K562 (cell line): Measurements from ENCODE around the gene RSRP1. TPM values are rescaled to one million over a fixed set of nuclear protein-coding genes. Genes with fewer than 3 reads are reported as not detected.

Experiments
- BRD9 ChIP-seq: fragments of 450-650 bp; IDR thresholded peaks from 2 replicates; pipeline ENCODE4 v1.6.1; 2018; ENCODE audit warnings: low read depth; ENCODE audit not compliant: partially characterized antibody
- DACH1 ChIP-seq: fragments of 450-650 bp; IDR thresholded peaks from 2 replicates; pipeline ENCODE4 v1.6.1; 2018; ENCODE audit not compliant: partially characterized antibody
- GATAD2B ChIP-seq: fragments of 450-650 bp; IDR thresholded peaks from 2 replicates; pipeline ENCODE4 v1.6.1; 2017; ENCODE audit warnings: mild to moderate bottlenecking, borderline replicate concordance
- HDAC3 ChIP-seq: fragments of 450-650 bp; IDR thresholded peaks from 2 replicates; pipeline ENCODE4 v1.6.1; 2018; ENCODE audit warnings: borderline replicate concordance, mild to moderate bottlenecking, moderate library complexity; ENCODE audit not compliant: partially characterized antibody
- HLTF ChIP-seq: fragments of 450-650 bp; IDR thresholded peaks from 2 replicates; pipeline ENCODE4 v1.6.1; 2016
- ILK ChIP-seq: fragments of 450-650 bp; IDR thresholded peaks from 2 replicates; pipeline ENCODE4 v1.6.1; 2016; ENCODE audit warnings: missing genetic modification characterization, low read depth, mild to moderate bottlenecking, missing compliant biosample characterization, moderate library complexity, borderline replicate concordance
- NBN ChIP-seq: fragments of 450-650 bp; IDR thresholded peaks from 2 replicates; pipeline ENCODE4 v1.6.1; 2016; ENCODE audit warnings: low read depth, mild to moderate bottlenecking
- NR2C1 ChIP-seq, 2 experiments: fragments of 450-650 bp; IDR thresholded peaks; 2 replicates each; pipeline ENCODE4 v1.6.1; 2017; ENCODE audit warnings: mild to moderate bottlenecking in 2 of 2, antibody characterized with exemption in 1 of 2, inconsistent platforms in 1 of 2, missing compliant biosample characterization in 1 of 2, missing genetic modification characterization in 1 of 2
- PPARD ChIP-seq: fragments of 250-450 bp; sonication (Bioruptor Pico); IDR thresholded peaks from 2 replicates; pipeline ENCODE4 v1.8.0; 2022; ENCODE audit warnings: inconsistent platforms, mild to moderate bottlenecking, moderate library complexity
- SIN3A ChIP-seq, 2 experiments: fragments of 150-350 bp in 1 of 2; IDR thresholded peaks; 2 replicates each; pipeline ENCODE4 v1.6.1; 2011 to 2016; ENCODE audit warnings: borderline replicate concordance in 2 of 2, low read depth in 2 of 2, low read length in 2 of 2, mild to moderate bottlenecking in 2 of 2, moderate library complexity in 2 of 2; ENCODE audit not compliant: control insufficient read depth in 1 of 2
- SP2 ChIP-seq: IDR thresholded peaks from 2 replicates; pipeline ENCODE4 v1.6.1; 2011; ENCODE audit warnings: mild to moderate bottlenecking, low read depth, low read length, moderate library complexity; ENCODE audit not compliant: poor library complexity, severe bottlenecking; ENCODE audit errors: extremely low read depth
- SUPT5H ChIP-seq: fragments of 450-650 bp; IDR thresholded peaks from 2 replicates; pipeline ENCODE4 v1.6.1; 2016
- ZNF717 ChIP-seq: fragments of 250-450 bp; sonication (Bioruptor Pico); IDR thresholded peaks from 2 replicates; pipeline ENCODE4 v1.5.0; 2021
- polyA plus RNA-seq, 8 experiments: library from polyadenylated mRNA; depleted of rRNA in 4 of 8; stranded (reverse) in 5 of 8; unstranded in 3 of 8; fragments of >200 nt; fragmentation: Nextera tagmentation in 2 of 8; fragmentation: Illumina TruSeq in 1 of 8; extraction: Ambion mirVana in 2 of 8; extraction: Trizol in 1 of 8; gene quantifications; 2 replicates each; pipeline versions ENCODE4 v1.2.1 to v1.2.3, GENCODE V29; 2011 to 2014; ENCODE audit warnings: inconsistent platforms in 1 of 8, missing spikeins in 1 of 8
- total RNA-seq, 7 experiments: library from RNA; depleted of rRNA in 6 of 7; stranded (reverse); fragments of >200 nt in 6 of 7; fragmentation: Illumina TruSeq in 2 of 7; extraction: Trizol in 2 of 7; gene quantifications; 2 replicates each; pipeline versions ENCODE4 v1.2.1 to v1.2.3, GENCODE V29; 2011 to 2021; ENCODE audit warnings: low replicate concordance in 1 of 7
- TF ChIP-seq, protein P1 (sequence below): fragments of 250-450 bp; sonication (Bioruptor Pico); IDR thresholded peaks from 2 replicates; pipeline ENCODE4 v1.8.0; 2022; ENCODE audit warnings: moderate library complexity, mild to moderate bottlenecking, inconsistent platforms
- TF ChIP-seq, protein P2 (sequence below): fragments of 450-650 bp; conservative IDR thresholded peaks from 2 replicates; pipeline ENCODE4 v1.6.1; 2016; ENCODE audit warnings: missing genetic modification characterization, low read depth, mild to moderate bottlenecking, control low read depth, missing compliant biosample characterization
- TF ChIP-seq, protein P3 (sequence below): fragments of 450-650 bp; IDR thresholded peaks from 2 replicates; pipeline ENCODE4 v1.6.1; 2016; ENCODE audit warnings: low read depth
- TF ChIP-seq, protein P4 (sequence below): sonication (generic); formaldehyde crosslinking; IDR thresholded peaks from 2 replicates; pipeline ENCODE4 v1.9.0; 2022; ENCODE audit warnings: mild to moderate bottlenecking, missing genetic modification reagents

The RSRP1 gene
- total and polyA plus RNA-seq, 9 of the 15 experiments (the other 6 are each of a cell fraction or from before 2014, with no cell fraction given) = 27.2 to 283 (median 146) TPM

DNA sequence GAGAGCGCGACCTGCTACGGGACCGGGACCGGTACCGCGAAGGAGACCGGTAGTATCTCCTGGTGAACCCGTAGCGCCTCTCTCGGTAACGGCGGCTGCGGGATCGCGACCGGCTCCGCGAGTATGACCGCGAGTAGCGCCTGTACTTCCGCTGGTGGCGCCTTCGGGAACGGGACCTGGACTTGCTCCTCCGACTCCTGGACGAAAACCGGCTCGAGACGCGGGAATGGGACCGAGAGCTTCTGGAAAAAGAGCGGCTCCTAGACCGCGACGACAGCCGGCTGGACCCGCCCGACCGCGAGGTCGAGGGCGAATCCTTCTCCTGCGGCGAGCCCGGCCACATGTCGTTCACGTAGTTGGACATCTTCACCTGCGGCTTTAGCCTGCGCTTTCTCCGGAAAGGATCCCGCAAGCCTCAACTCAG lies 642 bp downstream of the RSRP1 start (continued):
- no peak for TF ChIP-seq NBN
- TF ChIP-seq, protein P1, sequence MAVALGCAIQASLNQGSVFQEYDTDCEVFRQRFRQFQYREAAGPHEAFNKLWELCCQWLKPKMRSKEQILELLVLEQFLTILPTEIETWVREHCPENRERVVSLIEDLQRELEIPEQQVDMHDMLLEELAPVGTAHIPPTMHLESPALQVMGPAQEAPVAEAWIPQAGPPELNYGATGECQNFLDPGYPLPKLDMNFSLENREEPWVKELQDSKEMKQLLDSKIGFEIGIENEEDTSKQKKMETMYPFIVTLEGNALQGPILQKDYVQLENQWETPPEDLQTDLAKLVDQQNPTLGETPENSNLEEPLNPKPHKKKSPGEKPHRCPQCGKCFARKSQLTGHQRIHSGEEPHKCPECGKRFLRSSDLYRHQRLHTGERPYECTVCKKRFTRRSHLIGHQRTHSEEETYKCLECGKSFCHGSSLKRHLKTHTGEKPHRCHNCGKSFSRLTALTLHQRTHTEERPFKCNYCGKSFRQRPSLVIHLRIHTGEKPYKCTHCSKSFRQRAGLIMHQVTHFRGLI = no peak
- TF ChIP-seq, protein P2, sequence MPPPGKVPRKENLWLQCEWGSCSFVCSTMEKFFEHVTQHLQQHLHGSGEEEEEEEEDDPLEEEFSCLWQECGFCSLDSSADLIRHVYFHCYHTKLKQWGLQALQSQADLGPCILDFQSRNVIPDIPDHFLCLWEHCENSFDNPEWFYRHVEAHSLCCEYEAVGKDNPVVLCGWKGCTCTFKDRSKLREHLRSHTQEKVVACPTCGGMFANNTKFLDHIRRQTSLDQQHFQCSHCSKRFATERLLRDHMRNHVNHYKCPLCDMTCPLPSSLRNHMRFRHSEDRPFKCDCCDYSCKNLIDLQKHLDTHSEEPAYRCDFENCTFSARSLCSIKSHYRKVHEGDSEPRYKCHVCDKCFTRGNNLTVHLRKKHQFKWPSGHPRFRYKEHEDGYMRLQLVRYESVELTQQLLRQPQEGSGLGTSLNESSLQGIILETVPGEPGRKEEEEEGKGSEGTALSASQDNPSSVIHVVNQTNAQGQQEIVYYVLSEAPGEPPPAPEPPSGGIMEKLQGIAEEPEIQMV (tag) = no peak
- TF ChIP-seq DACH1 = no peak
- no peak for TF ChIP-seq SIN3A (IDR thresholded peaks at IDR 0.05; ENCODE audit: borderline replicate concordance in 2 of 2, control insufficient read depth in 1 of 2, low read depth in 2 of 2, low read length in 2 of 2)
- no peak for TF ChIP-seq BRD9
- no peak for TF ChIP-seq PPARD (CRISPR knock-in tag)
- TF ChIP-seq HDAC3 = no peak
- TF ChIP-seq SP2 = no peak
- TF ChIP-seq SUPT5H = no peak
- TF ChIP-seq, protein P3, sequence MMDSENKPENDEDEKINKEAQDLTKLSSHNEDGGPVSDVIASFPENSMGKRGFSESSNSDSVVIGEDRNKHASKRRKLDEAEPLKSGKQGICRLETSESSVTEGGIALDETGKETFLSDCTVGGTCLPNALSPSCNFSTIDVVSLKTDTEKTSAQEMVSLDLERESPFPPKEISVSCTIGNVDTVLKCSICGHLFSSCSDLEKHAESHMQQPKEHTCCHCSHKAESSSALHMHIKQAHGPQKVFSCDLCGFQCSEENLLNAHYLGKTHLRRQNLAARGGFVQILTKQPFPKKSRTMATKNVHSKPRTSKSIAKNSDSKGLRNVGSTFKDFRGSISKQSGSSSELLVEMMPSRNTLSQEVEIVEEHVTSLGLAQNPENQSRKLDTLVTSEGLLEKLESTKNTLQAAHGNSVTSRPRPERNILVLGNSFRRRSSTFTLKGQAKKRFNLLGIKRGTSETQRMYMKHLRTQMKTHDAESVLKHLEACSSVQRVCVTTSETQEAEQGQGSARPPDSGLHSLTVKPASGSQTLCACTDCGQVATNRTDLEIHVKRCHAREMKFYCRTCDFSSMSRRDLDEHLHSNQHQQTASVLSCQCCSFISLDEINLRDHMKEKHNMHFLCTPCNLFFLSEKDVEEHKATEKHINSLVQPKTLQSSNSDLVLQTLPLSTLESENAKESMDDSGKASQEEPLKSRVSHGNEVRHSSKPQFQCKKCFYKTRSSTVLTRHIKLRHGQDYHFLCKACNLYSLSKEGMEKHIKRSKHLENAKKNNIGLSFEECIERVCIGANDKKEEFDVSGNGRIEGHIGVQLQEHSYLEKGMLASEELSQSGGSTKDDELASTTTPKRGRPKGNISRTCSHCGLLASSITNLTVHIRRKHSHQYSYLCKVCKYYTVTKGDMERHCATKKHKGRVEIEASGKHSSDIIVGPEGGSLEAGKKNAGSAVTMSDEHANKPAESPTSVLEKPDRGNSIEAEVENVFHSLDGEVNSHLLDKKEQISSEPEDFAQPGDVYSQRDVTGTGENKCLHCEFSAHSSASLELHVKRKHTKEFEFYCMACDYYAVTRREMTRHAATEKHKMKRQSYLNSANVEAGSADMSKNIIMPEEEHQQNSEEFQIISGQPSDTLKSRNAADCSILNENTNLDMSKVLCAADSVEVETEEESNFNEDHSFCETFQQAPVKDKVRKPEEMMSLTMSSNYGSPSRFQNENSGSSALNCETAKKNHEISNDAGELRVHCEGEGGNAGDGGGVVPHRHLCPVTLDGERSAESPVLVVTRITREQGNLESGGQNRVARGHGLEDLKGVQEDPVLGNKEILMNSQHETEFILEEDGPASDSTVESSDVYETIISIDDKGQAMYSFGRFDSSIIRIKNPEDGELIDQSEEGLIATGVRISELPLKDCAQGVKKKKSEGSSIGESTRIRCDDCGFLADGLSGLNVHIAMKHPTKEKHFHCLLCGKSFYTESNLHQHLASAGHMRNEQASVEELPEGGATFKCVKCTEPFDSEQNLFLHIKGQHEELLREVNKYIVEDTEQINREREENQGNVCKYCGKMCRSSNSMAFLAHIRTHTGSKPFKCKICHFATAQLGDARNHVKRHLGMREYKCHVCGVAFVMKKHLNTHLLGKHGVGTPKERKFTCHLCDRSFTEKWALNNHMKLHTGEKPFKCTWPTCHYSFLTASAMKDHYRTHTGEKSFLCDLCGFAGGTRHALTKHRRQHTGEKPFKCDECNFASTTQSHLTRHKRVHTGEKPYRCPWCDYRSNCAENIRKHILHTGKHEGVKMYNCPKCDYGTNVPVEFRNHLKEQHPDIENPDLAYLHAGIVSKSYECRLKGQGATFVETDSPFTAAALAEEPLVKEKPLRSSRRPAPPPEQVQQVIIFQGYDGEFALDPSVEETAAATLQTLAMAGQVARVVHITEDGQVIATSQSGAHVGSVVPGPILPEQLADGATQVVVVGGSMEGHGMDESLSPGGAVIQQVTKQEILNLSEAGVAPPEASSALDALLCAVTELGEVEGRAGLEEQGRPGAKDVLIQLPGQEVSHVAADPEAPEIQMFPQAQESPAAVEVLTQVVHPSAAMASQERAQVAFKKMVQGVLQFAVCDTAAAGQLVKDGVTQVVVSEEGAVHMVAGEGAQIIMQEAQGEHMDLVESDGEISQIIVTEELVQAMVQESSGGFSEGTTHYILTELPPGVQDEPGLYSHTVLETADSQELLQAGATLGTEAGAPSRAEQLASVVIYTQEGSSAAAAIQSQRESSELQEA = no peak
- TF ChIP-seq, protein P4, sequence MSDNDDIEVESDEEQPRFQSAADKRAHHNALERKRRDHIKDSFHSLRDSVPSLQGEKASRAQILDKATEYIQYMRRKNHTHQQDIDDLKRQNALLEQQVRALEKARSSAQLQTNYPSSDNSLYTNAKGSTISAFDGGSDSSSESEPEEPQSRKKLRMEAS (CRISPR knock-in tag) = peak; percentile 51
- TF ChIP-seq NR2C1 (IDR thresholded peaks at IDR 0.05) = no peak
- no peak for TF ChIP-seq NR2C1 (tag; IDR thresholded peaks at IDR 0.05)
- TF ChIP-seq HLTF = peak; percentile 80; the same call in 1 of the 2 replicates
- TF ChIP-seq ZNF717 (CRISPR knock-in tag) = no peak
- TF ChIP-seq ILK (tag) = no peak
- no peak for TF ChIP-seq GATAD2B
